Inflammatory macrophage (primary cell): ENCODE results near the gene ILDR1.

Experiments
- DNase-seq, 2 donors: peaks; one replicate each; pipeline ENCODE4 v3.0.0-alpha.2; 2020 to 2022

Gene ILDR1

GRCh38 chr3:122014741-122015140 is 7.3 kb downstream of the ILDR1 start:
- DNase-seq, result no peak

GRCh38 chr3:122013448-122013925 is 8.6 kb downstream of the ILDR1 start:
- DNase-seq, result no peak

- DNase-seq, result no peak
These were observed 9.2 kb downstream of the ILDR1 start for GRCh38 chr3:122012821-122013220.

- DNase-seq, result no peak
These were observed 10.7 kb downstream of the ILDR1 start for GRCh38 chr3:122011396-122011795.

- DNase-seq, result no peak
These were observed 11.5 kb downstream of the ILDR1 start for GRCh38 chr3:122010506-122010905.

- DNase-seq, result no peak
These were observed 13.9 kb downstream of the ILDR1 start for GRCh38 chr3:122008166-122008565.

GRCh38 chr3:122006267-122006666 is 15.8 kb downstream of the ILDR1 start:
- DNase-seq, result no peak

- peak; percentile 32 to 62 for DNase-seq
These were observed 17.0 kb downstream of the ILDR1 start for GRCh38 chr3:122004991-122005565.

- peak in 1 of 2 donors; percentile 20 for DNase-seq
These were observed 17.9 kb downstream of the ILDR1 start for GRCh38 chr3:122004107-122004506.

GRCh38 chr3:122003606-122004005 is 18.4 kb downstream of the ILDR1 start:
- DNase-seq, result no peak

GRCh38 chr3:122003112-122003511 is 18.9 kb downstream of the ILDR1 start:
- peak; percentile 72 to 73 for DNase-seq

GRCh38 chr3:122002611-122003010 is 19.4 kb downstream of the ILDR1 start:
- DNase-seq, result peak in 1 of 2 donors; percentile 49

- DNase-seq, result no peak
These were observed 20.2 kb downstream of the ILDR1 start for GRCh38 chr3:122001892-122002291.

GRCh38 chr3:122000936-122001605 is 21.0 kb downstream of the ILDR1 start:
- DNase-seq, result no peak

- DNase-seq, result no peak
These were observed 22.1 kb downstream of the ILDR1 start for GRCh38 chr3:121999931-122000330.

GRCh38 chr3:121998611-121999473 is 23.2 kb downstream of the ILDR1 start:
- peak; percentile 87 to 90 for DNase-seq

GRCh38 chr3:121998030-121998580 is 23.9 kb downstream of the ILDR1 start:
- peak; percentile 89 to 90 for DNase-seq

GRCh38 chr3:121997372-121997771 is 24.7 kb downstream of the ILDR1 start:
- DNase-seq, result peak; percentile 14 to 18

- no peak for DNase-seq
These were observed 25.6 kb downstream of the ILDR1 start for GRCh38 chr3:121996441-121996840.

GRCh38 chr3:121995161-121996137 is 26.6 kb downstream of the ILDR1 start:
- peak; percentile 74 to 80 for DNase-seq

- no peak for DNase-seq
These were observed 27.5 kb downstream of the ILDR1 start for GRCh38 chr3:121994551-121994950.
